22Rv1 (cell line): ENCODE measurements around the gene MBD2.

ENCODE experiments used
- ZFX ChIP-seq: fragments of 450-650 bp; IDR thresholded peaks from 2 replicates; pipeline ENCODE4 v1.6.1; 2017; ENCODE audit warnings: antibody characterized with exemption, borderline replicate concordance
- TF ChIP-seq, protein P1 (sequence below): fragments of 450-650 bp; IDR thresholded peaks from 2 replicates; pipeline ENCODE4 v1.5.1; 2017; ENCODE audit warnings: mild to moderate bottlenecking

DNA sequence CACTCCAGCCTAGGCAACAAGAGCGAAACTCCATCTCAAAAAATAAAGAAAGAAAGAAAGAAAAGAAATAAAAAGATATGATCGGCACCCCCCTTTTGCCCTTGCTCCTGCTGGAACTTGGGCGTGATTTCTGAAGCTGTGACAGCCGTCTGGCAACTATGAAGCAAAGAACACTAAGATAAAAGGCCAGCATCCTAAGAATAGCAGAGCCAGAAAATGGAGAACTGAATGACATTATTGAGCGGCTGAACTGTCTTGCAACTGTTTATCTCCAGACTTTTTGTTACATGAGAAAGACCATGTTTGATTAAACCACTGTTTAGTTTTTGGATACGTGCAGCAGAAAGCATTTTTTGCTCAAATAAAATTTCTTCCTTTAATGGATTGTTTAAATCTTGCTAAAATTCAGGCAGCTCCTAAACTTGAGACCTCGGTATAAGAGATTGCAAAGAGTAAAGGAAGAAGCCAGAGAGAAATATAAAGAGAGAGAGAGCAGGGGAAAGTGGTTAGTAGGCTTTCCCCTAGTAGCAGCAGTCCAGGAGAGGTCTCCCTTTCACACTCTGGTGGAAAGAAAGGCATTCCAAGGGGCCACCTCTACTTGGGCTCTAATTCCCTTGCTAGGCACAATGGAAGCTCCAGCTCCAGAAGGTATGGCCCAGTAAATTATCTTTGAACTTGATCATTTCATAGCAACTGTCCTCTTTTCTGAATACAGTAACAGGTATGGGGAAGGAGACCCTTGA, 8.2 kb upstream of the MBD2 start:
- TF ChIP-seq, protein P1, sequence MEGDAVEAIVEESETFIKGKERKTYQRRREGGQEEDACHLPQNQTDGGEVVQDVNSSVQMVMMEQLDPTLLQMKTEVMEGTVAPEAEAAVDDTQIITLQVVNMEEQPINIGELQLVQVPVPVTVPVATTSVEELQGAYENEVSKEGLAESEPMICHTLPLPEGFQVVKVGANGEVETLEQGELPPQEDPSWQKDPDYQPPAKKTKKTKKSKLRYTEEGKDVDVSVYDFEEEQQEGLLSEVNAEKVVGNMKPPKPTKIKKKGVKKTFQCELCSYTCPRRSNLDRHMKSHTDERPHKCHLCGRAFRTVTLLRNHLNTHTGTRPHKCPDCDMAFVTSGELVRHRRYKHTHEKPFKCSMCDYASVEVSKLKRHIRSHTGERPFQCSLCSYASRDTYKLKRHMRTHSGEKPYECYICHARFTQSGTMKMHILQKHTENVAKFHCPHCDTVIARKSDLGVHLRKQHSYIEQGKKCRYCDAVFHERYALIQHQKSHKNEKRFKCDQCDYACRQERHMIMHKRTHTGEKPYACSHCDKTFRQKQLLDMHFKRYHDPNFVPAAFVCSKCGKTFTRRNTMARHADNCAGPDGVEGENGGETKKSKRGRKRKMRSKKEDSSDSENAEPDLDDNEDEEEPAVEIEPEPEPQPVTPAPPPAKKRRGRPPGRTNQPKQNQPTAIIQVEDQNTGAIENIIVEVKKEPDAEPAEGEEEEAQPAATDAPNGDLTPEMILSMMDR: no peak
- no peak for TF ChIP-seq ZFX
